Cardiac muscle cell (in vitro differentiated cells and primary cell): Measurements from ENCODE around the gene TMOD1. TPM values are rescaled to one million over a fixed set of nuclear protein-coding genes. Genes with fewer than 3 reads are reported as not detected.

Source experiments
- DNase-seq, 2 donors: peaks; one replicate each; pipeline versions ENCODE4 v3.0.0 to v3.0.0-alpha.2; 2010 to 2017; ENCODE audit warnings: low read depth in 1 of 2, low spot score in 1 of 2
- H3K27ac ChIP-seq: fragments of 200-600 bp; sonication (generic); 2 replicates; pipeline ENCODE4 v1.5.1; 2016
- H3K27me3 ChIP-seq: fragments of 200-600 bp; sonication (generic); 2 replicates; pipeline ENCODE4 v1.6.0; 2016; ENCODE audit warnings: control low read depth
- H3K36me3 ChIP-seq: fragments of 200-600 bp; sonication (generic); 2 replicates; pipeline ENCODE4 v1.5.1; 2016; ENCODE audit warnings: control low read depth
- H3K4me1 ChIP-seq: fragments of 200-600 bp; sonication (generic); 2 replicates; pipeline ENCODE4 v1.8.1; 2017; ENCODE audit warnings: low read depth, mild to moderate bottlenecking, mixed run types
- H3K4me3 ChIP-seq: fragments of 200-600 bp; sonication (generic); 2 replicates; pipeline ENCODE4 v1.5.1; 2016; ENCODE audit warnings: mild to moderate bottlenecking
- H3K9me3 ChIP-seq: fragments of 200-600 bp; sonication (generic); 2 replicates; pipeline ENCODE4 v1.5.1; 2017; ENCODE audit warnings: low read depth, mild to moderate bottlenecking, control low read depth
- CTCF ChIP-seq: IDR thresholded peaks from 2 replicates; pipeline ENCODE4 v1.5.1; 2012; ENCODE audit warnings: low read depth, mild to moderate bottlenecking, low read length
- polyA plus RNA-seq: library from polyadenylated mRNA; unstranded; fragments of >200 nt; fragmentation: Nextera tagmentation; extraction: Ambion mirVana; gene quantifications from 2 replicates; pipeline ENCODE4 v1.2.1, GENCODE V29; 2016
- total RNA-seq: library from RNA; depleted of rRNA; stranded (reverse); fragments of >200 nt; gene quantifications from 2 replicates; pipeline ENCODE4 v1.2.3, GENCODE V29; 2016

The TMOD1 gene
- total and polyA plus RNA-seq, 2 experiments from 2014 or later: 75.7 to 168 TPM

GRCh38 chr9:97591535-97591934, 90.1 kb downstream of the TMOD1 start:
- no peaks in the 10 kb centered on the region for H3K9me3 ChIP-seq
- H3K27me3 ChIP-seq: no peaks in the 10 kb centered on the region
- peak overlapping the region; percentile 45 for H3K27ac ChIP-seq
- TF ChIP-seq CTCF: no peak
- DNase-seq: no peak
- H3K36me3 ChIP-seq: peaks cover 24% of the 10 kb centered on the region
- no peak overlapping the region for H3K4me3 ChIP-seq
- peaks cover 20% of the 10 kb centered on the region for H3K4me1 ChIP-seq

GRCh38 chr9:97592126-97592525, 90.7 kb downstream of the TMOD1 start:
- H3K9me3 ChIP-seq: no peaks in the 10 kb centered on the region
- TF ChIP-seq CTCF: no peak
- H3K36me3 ChIP-seq: peaks cover 30% of the 10 kb centered on the region
- H3K27me3 ChIP-seq: no peaks in the 10 kb centered on the region
- H3K27ac ChIP-seq: peak overlapping the region; percentile 94
- peaks cover 20% of the 10 kb centered on the region for H3K4me1 ChIP-seq
- DNase-seq: peak in 1 of 2 donors; percentile 18
- H3K4me3 ChIP-seq: no peak overlapping the region

GRCh38 chr9:97593960-97594359, 92.5 kb downstream of the TMOD1 start:
- H3K36me3 ChIP-seq: peaks cover 30% of the 10 kb centered on the region
- peak in 1 of 2 donors; percentile 19 for DNase-seq
- no peaks in the 10 kb centered on the region for H3K27me3 ChIP-seq
- no peaks in the 10 kb centered on the region for H3K9me3 ChIP-seq
- H3K27ac ChIP-seq: peak overlapping the region; percentile 94
- H3K4me3 ChIP-seq: no peak overlapping the region
- H3K4me1 ChIP-seq: peaks cover 27% of the 10 kb centered on the region
- TF ChIP-seq CTCF: no peak

GRCh38 chr9:97594381-97594921, 93.0 kb downstream of the TMOD1 start:
- Histone ChIP-seq H3K9me3 (no peaks in the 10 kb centered on the region), H3K27me3 (no peaks in the 10 kb centered on the region), H3K27ac (peak overlapping the region; percentile 94), H3K4me1 (peaks cover 32% of the 10 kb centered on the region), H3K36me3 (peaks cover 29% of the 10 kb centered on the region), H3K4me3 (no peak overlapping the region)
- DNase-seq: peak in 1 of 2 donors; percentile 78
- TF ChIP-seq CTCF: no peak

- no peak for TF ChIP-seq CTCF
- Histone ChIP-seq H3K27ac (no peak overlapping the region), H3K4me1 (peaks cover 38% of the 10 kb centered on the region), H3K36me3 (peaks cover 39% of the 10 kb centered on the region), H3K9me3 (no peaks in the 10 kb centered on the region), H3K27me3 (no peaks in the 10 kb centered on the region), H3K4me3 (no peak overlapping the region)
- DNase-seq: no peak
Observed at GRCh38 chr9:97596906-97597305, 95.4 kb downstream of the TMOD1 start.
